ENCODE measurements around the gene PHF20. TPM values are rescaled to one million over a fixed set of nuclear protein-coding genes. Genes with fewer than 3 reads are reported as not detected.
"Not testable (repeated sequence)": the region's sequence is repeated elsewhere in the genome, so short reads cannot be mapped to it uniquely, and the experiment has no call there.

Gene PHF20
- total RNA-seq, 4 donors from 2014 or later, result 30.5 to 53.3 (median 33.4) TPM

DNA sequence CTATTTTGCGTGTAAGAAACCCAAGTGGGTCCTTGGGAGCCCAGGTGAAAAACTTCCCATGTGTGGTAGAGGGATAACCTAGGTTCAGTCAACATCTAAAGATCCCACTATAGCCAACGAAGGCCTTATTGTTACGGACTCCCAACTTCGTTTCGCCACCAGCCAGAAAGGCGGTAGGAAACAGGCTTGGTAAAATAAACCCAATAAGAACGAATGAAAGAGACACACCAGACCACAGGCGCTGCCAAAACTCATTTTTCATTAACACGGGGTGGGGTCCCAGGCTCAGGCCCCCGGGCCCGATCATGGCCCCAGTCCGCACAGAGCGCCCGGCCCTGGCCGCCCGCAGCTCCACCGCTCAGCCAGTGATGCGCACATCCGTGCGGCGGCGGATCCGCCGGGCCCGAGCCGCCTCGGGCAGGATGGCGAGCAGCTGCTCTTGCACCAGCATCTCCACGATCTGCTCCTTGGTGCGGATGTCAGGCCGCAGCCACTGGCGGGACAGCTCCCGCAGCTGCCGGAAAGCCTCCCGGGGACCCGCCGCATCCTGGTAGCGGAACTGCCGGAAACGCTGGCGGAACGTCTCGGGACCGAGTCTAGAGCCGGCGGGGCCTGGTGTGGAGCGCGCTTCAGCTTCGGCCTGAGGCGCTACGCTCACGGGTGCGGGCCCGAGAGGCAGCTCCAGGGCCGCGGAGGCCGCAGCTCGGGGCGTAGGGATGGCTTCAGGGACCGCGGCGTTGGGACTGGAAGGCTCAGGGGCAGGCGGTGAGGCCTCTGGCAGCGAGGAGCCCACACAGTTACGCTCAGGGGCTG lies 181.8 kb downstream of the PHF20 start:
- H3K4me3 ChIP-seq (ENCODE audit: low read depth, poor library complexity, severe bottlenecking), result peak overlapping the region; percentile 94
- intact Hi-C loops (cut with DNase I; ENCODE audit: low total_unique reads), result no loop called here
- WGBS, 2 donors, result 2 to 4% methylated on average over 20 to 36 of the region's 65 CpGs
- TF ChIP-seq POLR2A (IDR thresholded peaks at IDR 0.05), result no peak
- TF ChIP-seq, protein P1, sequence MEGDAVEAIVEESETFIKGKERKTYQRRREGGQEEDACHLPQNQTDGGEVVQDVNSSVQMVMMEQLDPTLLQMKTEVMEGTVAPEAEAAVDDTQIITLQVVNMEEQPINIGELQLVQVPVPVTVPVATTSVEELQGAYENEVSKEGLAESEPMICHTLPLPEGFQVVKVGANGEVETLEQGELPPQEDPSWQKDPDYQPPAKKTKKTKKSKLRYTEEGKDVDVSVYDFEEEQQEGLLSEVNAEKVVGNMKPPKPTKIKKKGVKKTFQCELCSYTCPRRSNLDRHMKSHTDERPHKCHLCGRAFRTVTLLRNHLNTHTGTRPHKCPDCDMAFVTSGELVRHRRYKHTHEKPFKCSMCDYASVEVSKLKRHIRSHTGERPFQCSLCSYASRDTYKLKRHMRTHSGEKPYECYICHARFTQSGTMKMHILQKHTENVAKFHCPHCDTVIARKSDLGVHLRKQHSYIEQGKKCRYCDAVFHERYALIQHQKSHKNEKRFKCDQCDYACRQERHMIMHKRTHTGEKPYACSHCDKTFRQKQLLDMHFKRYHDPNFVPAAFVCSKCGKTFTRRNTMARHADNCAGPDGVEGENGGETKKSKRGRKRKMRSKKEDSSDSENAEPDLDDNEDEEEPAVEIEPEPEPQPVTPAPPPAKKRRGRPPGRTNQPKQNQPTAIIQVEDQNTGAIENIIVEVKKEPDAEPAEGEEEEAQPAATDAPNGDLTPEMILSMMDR (IDR thresholded peaks at IDR 0.05), result no peak
- DNase-seq (ENCODE audit: low spot score in 2 of 2), result peak in 1 of 2 donors; percentile 91

DNA sequence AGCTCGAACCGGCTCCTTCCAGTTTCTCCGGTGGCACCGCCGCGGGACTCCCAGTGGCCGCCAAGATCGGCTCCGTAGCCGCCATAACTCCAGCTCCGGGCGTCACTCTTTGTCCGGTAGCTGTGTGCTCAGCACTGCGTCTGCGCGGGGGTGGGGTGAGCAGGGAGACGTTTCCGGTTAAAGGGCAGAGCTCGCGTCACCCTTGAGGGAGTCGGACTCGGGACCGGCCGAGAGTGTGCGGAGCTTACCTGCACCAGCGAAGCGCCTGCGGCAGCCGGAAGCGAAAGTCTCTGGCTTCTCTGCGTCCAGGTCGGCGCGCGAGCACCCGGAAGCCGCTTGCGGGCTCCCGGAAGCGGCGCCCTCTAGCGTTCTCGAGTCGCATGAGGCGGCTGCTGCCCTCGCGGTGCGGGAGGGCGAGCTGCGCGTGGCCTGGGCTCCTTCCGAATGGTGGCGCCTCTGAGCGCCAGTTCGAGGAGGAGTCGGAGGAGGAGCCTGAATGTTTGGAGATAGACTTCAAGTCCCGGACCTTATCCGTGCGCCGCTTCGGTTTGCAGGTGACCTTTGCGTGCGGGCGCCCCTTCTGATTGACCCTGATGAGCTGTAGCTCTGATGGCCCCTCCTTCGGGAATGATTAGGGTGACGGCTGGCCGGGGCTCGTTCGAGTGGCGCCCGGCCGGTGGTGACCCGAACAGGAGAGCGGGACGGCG lies 182.5 kb downstream of the PHF20 start, which contains the start of gene SCAND1:
TSS of gene SCAND1 (minus strand) at position 303 of the 707 bp plus-strand sequence. CDS start at position 85, 218 bp downstream.
- peak in 1 of 2 donors; percentile 5 for TF ChIP-seq POLR2A (IDR thresholded peaks at IDR 0.05)
- TF ChIP-seq, protein P1 (IDR thresholded peaks at IDR 0.05), result peak in 1 of 3 donors; percentile 97
- DNase-seq (ENCODE audit: low spot score in 2 of 2), result peak; percentile 92 to 98
- intact Hi-C loops (cut with DNase I; ENCODE audit: low total_unique reads), result no loop called here
- peak within 1 kb of the TSS; percentile 94 for H3K4me3 ChIP-seq (ENCODE audit: low read depth, poor library complexity, severe bottlenecking)
- WGBS, 2 donors, result 0 to 1% methylated on average over 50 to 55 of the region's 76 CpGs

DNA sequence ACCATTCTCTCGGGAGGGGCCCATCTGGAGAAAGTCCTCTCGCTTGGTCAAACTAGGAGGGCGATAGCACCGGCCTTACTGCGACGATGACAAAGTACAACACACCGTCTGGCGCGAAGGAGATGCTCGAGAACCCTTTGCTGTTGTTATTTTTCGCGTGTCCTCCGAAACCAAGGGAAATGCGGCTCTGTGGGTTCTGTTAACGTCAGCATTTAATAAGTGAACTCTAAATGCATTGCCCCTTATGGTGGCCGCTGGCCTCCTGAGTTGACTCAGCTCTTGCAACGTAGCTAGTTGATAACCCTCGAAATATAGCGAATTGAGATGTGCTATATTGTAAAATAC lies 183.1 kb downstream of the PHF20 start:
- DNase-seq (ENCODE audit: low spot score in 2 of 2), result no peak
- TF ChIP-seq, protein P1 (IDR thresholded peaks at IDR 0.05), result no peak
- TF ChIP-seq POLR2A (IDR thresholded peaks at IDR 0.05), result no peak
- WGBS, 2 donors, result 1% methylated on average over 16 to 19 of the region's 19 CpGs
- intact Hi-C loops (cut with DNase I; ENCODE audit: low total_unique reads), result no loop called here
- H3K4me3 ChIP-seq (ENCODE audit: low read depth, poor library complexity, severe bottlenecking), result peak overlapping the region; percentile 94

DNA sequence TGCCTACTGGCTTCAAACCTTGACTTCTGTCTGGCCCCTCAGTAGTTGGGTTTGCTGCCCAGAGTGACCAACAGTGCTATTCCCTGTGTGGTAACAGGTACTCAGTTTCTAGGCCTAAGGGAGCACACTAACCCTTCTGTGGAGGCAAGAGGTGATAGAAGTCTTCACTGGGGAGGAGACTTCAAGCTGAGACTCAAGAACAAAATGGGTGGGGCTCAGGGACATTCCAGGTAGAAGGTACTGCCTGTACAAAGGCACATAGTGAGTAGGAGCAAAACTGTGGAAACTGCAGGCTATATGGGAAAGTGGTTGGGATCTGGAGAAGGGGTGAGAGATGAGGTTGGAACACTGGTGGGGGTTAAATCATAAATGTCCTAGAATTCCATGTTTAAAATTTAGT lies 184.8 kb downstream of the PHF20 start:
- TF ChIP-seq, protein P1 (IDR thresholded peaks at IDR 0.05), result no peak
- no peak for TF ChIP-seq POLR2A (IDR thresholded peaks at IDR 0.05)
- H3K4me3 ChIP-seq (ENCODE audit: low read depth, poor library complexity, severe bottlenecking), result no peak overlapping the region
- no peak for DNase-seq (ENCODE audit: low spot score in 2 of 2)
- intact Hi-C loops (cut with DNase I; ENCODE audit: low total_unique reads), result no loop called here

DNA sequence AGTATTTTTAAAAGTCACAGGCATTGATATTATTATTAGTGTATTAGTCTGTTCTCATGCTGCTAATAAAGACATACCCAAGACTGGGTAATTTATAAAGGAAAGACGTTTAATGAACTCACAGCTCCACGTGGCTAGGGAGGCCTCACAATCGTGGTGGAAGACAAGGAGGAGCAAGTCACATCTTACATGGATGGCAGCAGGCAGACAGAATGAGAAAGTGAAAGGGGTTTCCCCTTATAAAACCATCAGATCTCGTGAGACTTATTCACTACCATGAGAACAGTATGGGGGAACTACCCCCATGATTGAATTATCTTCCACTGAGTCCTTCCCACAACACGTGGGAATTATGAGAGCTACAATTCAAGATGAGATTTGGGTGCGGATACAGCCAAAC lies 187.5 kb downstream of the PHF20 start:
- WGBS, 2 donors, result 83 to 88% methylated on average over 6 of the region's 6 CpGs
- DNase-seq (ENCODE audit: low spot score in 2 of 2); intact Hi-C loops (cut with DNase I; ENCODE audit: low total_unique reads); H3K4me3 ChIP-seq (ENCODE audit: low read depth, poor library complexity, severe bottlenecking): not testable (repeated sequence)

DNA sequence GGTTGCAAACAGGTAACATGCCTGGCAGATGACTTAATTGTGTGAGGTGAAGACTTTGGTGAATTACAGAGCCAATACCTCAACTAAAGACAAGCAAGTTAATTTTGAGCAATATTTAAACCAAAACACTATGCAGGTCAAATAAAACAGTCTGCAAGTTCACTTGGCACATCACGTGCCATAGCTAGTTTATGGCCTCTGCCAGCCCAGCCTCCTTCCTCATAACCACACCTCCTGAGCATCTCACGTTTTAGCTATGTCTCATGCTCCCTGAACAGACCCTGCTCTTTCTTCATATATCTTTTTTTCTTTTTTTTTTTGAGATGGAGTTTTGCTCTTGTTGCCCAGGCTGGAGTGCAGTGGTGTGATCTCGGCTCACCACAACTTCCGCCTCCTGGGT lies 192.1 kb downstream of the PHF20 start:
- intact Hi-C loops (cut with DNase I; ENCODE audit: low total_unique reads), result no loop called here
- no peak for DNase-seq (ENCODE audit: low spot score in 2 of 2)
- no peak for TF ChIP-seq POLR2A (IDR thresholded peaks at IDR 0.05)
- TF ChIP-seq, protein P1 (IDR thresholded peaks at IDR 0.05), result no peak
- H3K4me3 ChIP-seq (ENCODE audit: low read depth, poor library complexity, severe bottlenecking), result no peak overlapping the region
- WGBS, 2 donors, result 87 to 89% methylated on average over 4 of the region's 4 CpGs

All from lower leg skin (tissue), 4 donors.